H9 (cell line): ENCODE measurements around the gene TMEM170B. TPM values are rescaled to one million over a fixed set of nuclear protein-coding genes. Genes with fewer than 3 reads are reported as not detected.

Experiments
- DNase-seq: peaks from one replicate; pipeline ENCODE4 v3.0.0-alpha.2; 2017
- H2AFZ ChIP-seq: one replicate; pipeline ENCODE4 v1.6.1; 2013; ENCODE audit warnings: mild to moderate bottlenecking, low read length, control low read depth, moderate library complexity
- H2AK5ac ChIP-seq: 2 replicates; pipeline ENCODE4 v1.6.1; 2013; ENCODE audit warnings: low read length, control low read depth, mixed read lengths; ENCODE audit not compliant: insufficient read length
- H2BK120ac ChIP-seq: one replicate; pipeline ENCODE4 v1.6.1; 2013; ENCODE audit warnings: low read depth, mild to moderate bottlenecking, low read length, control low read depth, inconsistent platforms; ENCODE audit not compliant: poor library complexity, severe bottlenecking
- H2BK12ac ChIP-seq: 2 replicates; pipeline ENCODE4 v1.6.1; 2013; ENCODE audit warnings: low read length, control low read depth, mixed read lengths, low read depth; ENCODE audit not compliant: insufficient read length
- H2BK15ac ChIP-seq: 2 replicates; pipeline ENCODE4 v1.6.1; 2013; ENCODE audit warnings: low read depth, low read length, control low read depth
- H2BK20ac ChIP-seq: one replicate; pipeline ENCODE4 v1.6.1; 2013; ENCODE audit warnings: low read depth, mild to moderate bottlenecking, low read length, control low read depth, inconsistent platforms; ENCODE audit not compliant: poor library complexity, severe bottlenecking
- H2BK5ac ChIP-seq: 2 replicates; pipeline ENCODE4 v1.6.1; 2013; ENCODE audit warnings: low read length, control low read depth, mixed read lengths; ENCODE audit not compliant: insufficient read length
- H3K14ac ChIP-seq: 2 replicates; pipeline ENCODE4 v1.6.1; 2013; ENCODE audit warnings: low read length, control low read depth; ENCODE audit not compliant: insufficient read depth
- H3K18ac ChIP-seq: 2 replicates; pipeline ENCODE4 v1.6.1; 2013; ENCODE audit warnings: low read depth, mild to moderate bottlenecking, mixed read lengths, low read length, control low read depth; ENCODE audit not compliant: insufficient read length
- H3K23ac ChIP-seq: 2 replicates; pipeline ENCODE4 v1.6.1; 2013; ENCODE audit warnings: low read length, control low read depth, mixed read lengths, low read depth; ENCODE audit not compliant: insufficient read length
- H3K23me2 ChIP-seq: 2 replicates; pipeline ENCODE4 v1.6.1; 2013; ENCODE audit warnings: low read depth, mild to moderate bottlenecking, mixed read lengths, low read length, control low read depth; ENCODE audit not compliant: insufficient read length, poor library complexity, severe bottlenecking
- H3K27ac ChIP-seq: 2 replicates; pipeline ENCODE4 v1.5.1; 2013; ENCODE audit warnings: low read length, control low read depth, mixed read lengths, low read depth; ENCODE audit not compliant: insufficient read length
- H3K27me3 ChIP-seq: 2 replicates; pipeline ENCODE4 v1.6.1; 2013; ENCODE audit warnings: low read length, control low read depth, inconsistent platforms; ENCODE audit not compliant: insufficient read depth
- H3K4ac ChIP-seq: 2 replicates; pipeline ENCODE4 v1.6.1; 2013; ENCODE audit warnings: low read depth, mild to moderate bottlenecking, control low read depth, inconsistent platforms, low read length, moderate library complexity
- H3K4me1 ChIP-seq: 2 replicates; pipeline ENCODE4 v1.6.1; 2013; ENCODE audit warnings: low read length, control low read depth, inconsistent platforms; ENCODE audit not compliant: insufficient read depth
- H3K4me2 ChIP-seq: 2 replicates; pipeline ENCODE4 v1.6.1; 2013; ENCODE audit warnings: low read length, control low read depth, mixed read lengths; ENCODE audit not compliant: insufficient read length, insufficient read depth
- H3K56ac ChIP-seq: 2 replicates; pipeline ENCODE4 v1.6.1; 2013; ENCODE audit warnings: low read depth, mild to moderate bottlenecking, mixed read lengths, low read length, control low read depth; ENCODE audit not compliant: insufficient read length
- H3K79me1 ChIP-seq: 2 replicates; pipeline ENCODE4 v1.6.1; 2013; ENCODE audit warnings: low read depth, mild to moderate bottlenecking, moderate library complexity, low read length, control low read depth, inconsistent platforms; ENCODE audit not compliant: insufficient read depth, poor library complexity, severe bottlenecking
- H3K79me2 ChIP-seq: 2 replicates; pipeline ENCODE4 v1.6.1; 2013; ENCODE audit warnings: low read length, control low read depth, inconsistent platforms; ENCODE audit not compliant: insufficient read depth
- H3K9ac ChIP-seq: 2 replicates; pipeline ENCODE4 v1.6.1; 2013; ENCODE audit warnings: low read length, control low read depth, mixed read lengths; ENCODE audit not compliant: insufficient read length; ENCODE audit errors: extremely low read depth
- H3K9me3 ChIP-seq: one replicate; pipeline ENCODE4 v1.6.1; 2013; ENCODE audit warnings: low read depth, low read length, inconsistent platforms; ENCODE audit not compliant: control insufficient read depth
- H3T11ph ChIP-seq: one replicate; pipeline ENCODE4 v1.6.1; 2013; ENCODE audit warnings: mild to moderate bottlenecking, low read length, control low read depth, inconsistent platforms
- H4K20me1 ChIP-seq: one replicate; pipeline ENCODE4 v1.6.1; 2013; ENCODE audit not compliant: control insufficient read depth, insufficient read length, insufficient read depth
- H4K5ac ChIP-seq: 2 replicates; pipeline ENCODE4 v1.6.1; 2013; ENCODE audit warnings: low read depth, mild to moderate bottlenecking, mixed read lengths, low read length, control low read depth; ENCODE audit not compliant: insufficient read length
- H4K8ac ChIP-seq: replicated peaks from 2 replicates; pipeline ENCODE4 v1.6.1; 2013; ENCODE audit warnings: low read length, control low read depth, mixed read lengths, low read depth; ENCODE audit not compliant: insufficient read length
- H4K91ac ChIP-seq: 2 replicates; pipeline ENCODE4 v1.6.1; 2013; ENCODE audit warnings: low read depth, mild to moderate bottlenecking, moderate library complexity, mixed read lengths, low read length, control low read depth; ENCODE audit not compliant: insufficient read length
- H3K27ac Mint-ChIP-seq, 3 experiments: 2 replicates in 2 of 3; 3 replicates in 1 of 3; pipeline ENCODE4 v1.8.0; 2020 to 2021; ENCODE audit warnings: mixed read lengths in 3 of 3, mild to moderate bottlenecking in 1 of 3, moderate library complexity in 1 of 3
- H3K27me3 Mint-ChIP-seq: 2 replicates; pipeline ENCODE4 v1.8.0; 2021; ENCODE audit warnings: low read depth, mild to moderate bottlenecking, moderate library complexity, mixed read lengths
- H3K36me3 Mint-ChIP-seq, 3 experiments: 2 replicates in 2 of 3; 3 replicates in 1 of 3; pipeline ENCODE4 v1.8.0; 2020 to 2021; ENCODE audit warnings: low read depth in 3 of 3, mixed read lengths in 3 of 3; ENCODE audit not compliant: insufficient read depth in 1 of 3
- H3K4me1 Mint-ChIP-seq, 2 experiments: 2 replicates each; pipeline ENCODE4 v1.8.0; 2020; ENCODE audit warnings: mixed read lengths in 2 of 2
- H3K4me3 Mint-ChIP-seq, 2 experiments: 2 replicates in 1 of 2; 3 replicates in 1 of 2; pipeline ENCODE4 v1.8.0; 2020 to 2021; ENCODE audit warnings: mild to moderate bottlenecking in 2 of 2, mixed read lengths in 2 of 2, moderate library complexity in 1 of 2
- H3K9me3 Mint-ChIP-seq, 2 experiments: 2 replicates in 1 of 2; 3 replicates in 1 of 2; pipeline ENCODE4 v1.8.0; 2020; ENCODE audit warnings: mild to moderate bottlenecking in 2 of 2, mixed read lengths in 2 of 2, moderate library complexity in 1 of 2
- CTCF ChIP-seq: fragments of 200-600 bp; sonication (generic); conservative IDR thresholded peaks from 3 replicates; pipeline ENCODE4 v1.8.0; 2021; ENCODE audit warnings: antibody characterized with exemption, mild to moderate bottlenecking
- WGBS: extraction: QIAGEN DNeasy Blood & Tissue Kit; methylation state at CpG from one replicate; pipeline ENCODE4 v1.1.7; 2013; ENCODE audit warnings: missing lambda C conversion rate, low lambda C conversion rate, mixed read lengths; ENCODE audit not compliant: insufficient read length; ENCODE audit errors: extremely low coverage; 5-methylcytosine and 5-hydroxymethylcytosine counted together
- total RNA-seq: library from RNA; stranded (reverse); gene quantifications from 2 replicates; pipeline ENCODE4 v1.2.1, GENCODE V29; 2021

TMEM170B gene
- total RNA-seq, 1 experiment from 2014 or later: 2.9 TPM

GRCh38 chr6:11609324-11610071, 71.9 kb downstream of the TMEM170B start:
- Histone ChIP-seq H4K20me1 (no peaks in the 10 kb centered on the region), H3K79me1 (no peaks in the 10 kb centered on the region), H2BK12ac (no peak overlapping the region), H2AFZ (no peak overlapping the region), H2BK20ac (no peak overlapping the region), H3K4ac (no peak overlapping the region), H4K91ac (no peak overlapping the region), H4K8ac (no peak overlapping the region), H3K4me1 (no peaks in the 10 kb centered on the region), H3K9ac (no peak overlapping the region), H3K14ac (no peak overlapping the region), H3K23ac (no peak overlapping the region), H3K27me3 (no peaks in the 10 kb centered on the region), H3K18ac (peak overlapping the region; percentile 24), H2BK5ac (no peak overlapping the region), H3K4me2 (no peak overlapping the region), H2BK15ac (no peak overlapping the region), H2AK5ac (no peak overlapping the region), H3K79me2 (no peaks in the 10 kb centered on the region), H4K5ac (no peak overlapping the region), H3K23me2 (no peaks in the 10 kb centered on the region), H3K27ac (no peak overlapping the region), H3K9me3 (no peaks in the 10 kb centered on the region), H2BK120ac (no peak overlapping the region), H3T11ph (no peak overlapping the region), H3K56ac (no peak overlapping the region)
- Mint-ChIP-seq H3K27me3 (no peaks in the 10 kb centered on the region), H3K4me3 (no peak overlapping the region), H3K36me3 (no peaks in the 10 kb centered on the region; a peak in 1 of 7 replicates), H3K27ac (peak overlapping the region in 2 of 3 experiments; percentile 90 to 95; a peak in 5 of 7 replicates), H3K4me1 (peaks cover 22 to 24% of the 10 kb centered on the region in 2 experiments), H3K9me3 (no peaks in the 10 kb centered on the region; a peak in 1 of 5 replicates)
- DNase-seq: no peak
- no CpG with 5 or more reads among the region's 18 CpGs for WGBS
- no peak for TF ChIP-seq CTCF
